Upper lobe of left lung (tissue), 6 donors: ENCODE data around the gene VAV2. TPM values are rescaled to one million over a fixed set of nuclear protein-coding genes. Genes with fewer than 3 reads are reported as not detected.

Experiments
- ATAC-seq, 2 donors: fragments of 200-7000 bp; cut with Tn5 transposase; one replicate each; pipeline ENCODE4 v1.9.1; 2022; ENCODE audit warnings: mild to moderate bottlenecking in 2 of 2, moderate library complexity in 2 of 2; ENCODE audit not compliant: low FRiP score in 2 of 2
- DNase-seq, 2 donors: peaks; one replicate each; pipeline ENCODE4 v3.0.0-alpha.2; 2019 to 2020
- H3K27ac ChIP-seq, 4 donors: fragments of 200-600 bp; sonication (generic); one replicate each; pipeline ENCODE4 v1.5.1; 2016 to 2019
- H3K27me3 ChIP-seq, 4 donors: fragments of 200-600 bp; sonication (generic); one replicate each; pipeline ENCODE4 v1.5.1; 2017 to 2019
- H3K36me3 ChIP-seq, 4 donors: fragments of 200-600 bp; sonication (generic); one replicate each; pipeline ENCODE4 v1.5.1; 2016 to 2019
- H3K4me1 ChIP-seq, 4 donors: fragments of 200-600 bp; sonication (generic); one replicate each; pipeline ENCODE4 v1.5.1; 2018 to 2019
- H3K4me3 ChIP-seq, 4 donors: fragments of 200-600 bp; sonication (generic); one replicate each; pipeline ENCODE4 v1.5.1; 2017 to 2019; ENCODE audit warnings: mild to moderate bottlenecking in 2 of 4, moderate library complexity in 1 of 4
- H3K9me3 ChIP-seq, 4 donors: fragments of 200-600 bp; sonication (generic); one replicate each; pipeline ENCODE4 v1.5.1; 2018 to 2019
- CTCF ChIP-seq, 6 experiments: fragments of 450-650 bp in 4 of 6; fragments of 200-600 bp in 2 of 6; sonication (generic) in 2 of 6; IDR thresholded peaks; one replicate each; pipeline ENCODE4 v1.5.1; 2016 to 2019; ENCODE audit warnings: antibody characterized with exemption in 6 of 6
- EP300 ChIP-seq, 4 donors: sonication (generic); formaldehyde crosslinking; IDR thresholded peaks; one replicate each; pipeline ENCODE4 v1.5.1; 2017; ENCODE audit warnings: antibody characterized with exemption in 4 of 4, control low read depth in 2 of 4
- POLR2A ChIP-seq, 4 donors: fragments of 450-650 bp; IDR thresholded peaks; one replicate each; pipeline ENCODE4 v1.5.1; 2016 to 2017; ENCODE audit warnings: antibody characterized with exemption in 4 of 4, mild to moderate bottlenecking in 2 of 4
- POLR2AphosphoS5 ChIP-seq, 2 donors: sonication (generic); formaldehyde crosslinking; IDR thresholded peaks; one replicate each; pipeline ENCODE4 v1.5.1; 2017; ENCODE audit warnings: antibody characterized with exemption in 2 of 2
- WGBS, 2 donors: methylation state at CpG; one replicate each; pipeline ENCODE4 v1.1.5; 2017 to 2018; 5-methylcytosine and 5-hydroxymethylcytosine counted together
- total RNA-seq, 6 donors: library from RNA; depleted of rRNA in 4 of 6; stranded (reverse); fragments of >200 nt in 4 of 6; gene quantifications; one replicate each; pipeline versions ENCODE4 v1.1.0 to v1.2.1, GENCODE V29; 2016 to 2021
- donor health status: DM: no; HTN: no; CAD: no; lungs with moderate emphysema.
- donor health status: DM: no; HTN: yes; CAD: no; lungs with severe emphysema.

The VAV2 gene
- total RNA-seq, 6 donors from 2014 or later: 12.0 to 38.8 (median 22.0) TPM

DNA sequence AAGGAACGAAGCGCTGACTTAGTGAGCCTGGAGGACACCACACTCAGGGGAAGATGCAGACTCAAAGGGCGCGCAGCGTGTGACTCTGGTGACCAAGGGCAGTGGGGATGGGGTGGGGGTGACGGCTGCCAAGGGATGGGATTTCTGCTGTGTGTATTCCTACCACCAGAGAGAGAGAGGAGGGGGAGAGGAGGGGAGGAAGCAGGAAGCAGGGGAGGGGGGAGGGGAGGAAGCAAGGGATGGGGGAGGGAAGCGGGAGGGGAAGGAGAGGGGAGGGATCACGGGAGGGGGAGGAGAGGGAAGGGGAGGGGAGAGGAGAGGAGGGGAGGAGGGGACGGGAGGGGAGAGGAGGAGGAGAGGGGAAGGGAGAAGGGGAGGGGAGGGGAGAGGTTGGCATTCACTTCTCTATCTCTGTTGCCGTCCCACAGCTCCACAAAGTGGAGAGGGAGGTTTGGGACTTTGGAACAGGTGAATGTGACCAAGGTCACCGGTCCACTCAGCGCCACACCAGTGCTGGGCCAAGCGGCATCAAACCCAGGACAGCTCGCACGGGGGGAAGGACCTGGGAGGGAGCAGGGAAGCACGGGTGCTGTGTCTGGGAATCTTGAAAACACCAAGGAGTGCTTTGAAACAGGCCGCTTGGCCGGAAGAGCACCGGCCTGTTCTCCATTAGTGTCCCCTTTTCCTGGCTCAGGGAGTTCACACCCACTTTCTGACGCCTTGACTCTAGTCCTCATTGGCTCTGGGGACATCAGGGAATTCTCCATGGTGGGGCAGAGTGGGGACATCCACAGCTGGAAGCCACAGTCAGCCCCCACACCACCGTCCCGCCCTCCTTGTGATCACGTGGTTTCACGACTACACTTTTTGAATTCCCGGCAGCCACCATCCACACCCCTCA is 77.4 kb downstream of the VAV2 start:
- Histone ChIP-seq H3K4me3 (no peak overlapping the region), H3K27ac (peak overlapping the region in 2 of 4 donors; percentile 15 to 40), H3K36me3 (no peaks in the 10 kb centered on the region), H3K27me3 (no peaks in the 10 kb centered on the region), H3K9me3 (no peaks in the 10 kb centered on the region), H3K4me1 (peaks cover 20 to 47% (median 24%) of the 10 kb centered on the region in 4 donors)
- TF ChIP-seq POLR2A (IDR thresholded peaks at IDR 0.05) (no peak), EP300 (IDR thresholded peaks at IDR 0.05) (no peak), CTCF (IDR thresholded peaks at IDR 0.05) (no peak), POLR2AphosphoS5 (IDR thresholded peaks at IDR 0.05) (no peak)
- ATAC-seq (no peak), DNase-seq (no peak)
- WGBS, 2 donors: 62 to 67% methylated on average over 20 to 22 of the region's 25 CpGs

DNA sequence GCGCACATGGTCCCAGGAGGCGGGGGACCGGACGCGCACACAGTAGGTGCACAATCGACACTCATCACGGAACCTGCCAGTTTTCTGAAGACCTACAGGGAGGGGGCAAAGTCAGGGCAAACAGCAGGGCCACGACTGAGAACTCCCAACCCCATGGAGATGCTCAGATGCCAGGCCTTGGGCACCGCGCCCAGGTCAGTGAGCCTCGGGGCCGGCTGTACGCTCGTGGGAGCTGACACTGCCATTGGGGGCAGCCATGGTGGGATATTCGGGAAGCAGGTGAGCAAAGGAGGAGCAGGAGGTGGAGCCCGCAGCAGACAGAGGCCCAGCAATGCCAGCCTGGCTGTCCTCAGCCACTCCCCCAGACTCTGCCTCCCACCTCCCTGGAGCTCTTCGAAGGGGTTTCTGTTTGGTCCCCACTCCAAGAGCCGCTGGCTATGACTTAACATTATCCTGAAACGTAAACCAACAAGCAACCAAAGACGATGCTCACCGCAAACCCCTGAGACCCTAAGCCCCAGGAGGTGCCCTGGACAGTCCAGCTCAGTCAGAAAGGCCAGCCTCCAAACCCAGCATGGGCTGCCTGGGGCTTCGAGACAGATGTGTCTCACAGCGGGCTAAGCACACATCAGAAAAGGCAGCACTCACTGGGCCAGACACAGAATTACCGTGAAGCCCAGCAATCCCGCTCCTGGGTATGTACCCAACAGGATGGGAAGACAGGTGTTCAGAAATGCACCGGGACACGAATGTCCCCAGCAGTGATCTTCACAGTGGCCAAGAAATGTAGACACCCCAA is 78.4 kb downstream of the VAV2 start:
- 76 to 78% methylated on average over 25 to 27 of the region's 27 CpGs for WGBS, 2 donors
- TF ChIP-seq CTCF (IDR thresholded peaks at IDR 0.05): no peak
- no peak for TF ChIP-seq EP300 (IDR thresholded peaks at IDR 0.05)
- no peak for TF ChIP-seq POLR2A (IDR thresholded peaks at IDR 0.05)
- no peak for TF ChIP-seq POLR2AphosphoS5 (IDR thresholded peaks at IDR 0.05)
- no peak for DNase-seq
- Histone ChIP-seq H3K27me3 (no peaks in the 10 kb centered on the region), H3K4me1 (peaks cover 14 to 42% (median 20%) of the 10 kb centered on the region in 4 donors), H3K4me3 (no peak overlapping the region), H3K36me3 (no peaks in the 10 kb centered on the region), H3K27ac (no peak overlapping the region), H3K9me3 (no peaks in the 10 kb centered on the region)
- ATAC-seq: no peak

GRCh38 chr9:133910855-133911514 is 81.1 kb downstream of the VAV2 start:
- peaks cover 5 to 31% (median 9%) of the 10 kb centered on the region in 4 donors for H3K4me1 ChIP-seq
- no peak overlapping the region for H3K27ac ChIP-seq
- ATAC-seq: no peak
- H3K4me3 ChIP-seq: peak overlapping the region in 1 of 4 donors; percentile 6
- no peaks in the 10 kb centered on the region for H3K27me3 ChIP-seq
- DNase-seq: peak in 1 of 2 donors; percentile 34
- no peaks in the 10 kb centered on the region for H3K9me3 ChIP-seq
- H3K36me3 ChIP-seq: no peaks in the 10 kb centered on the region
- 73 to 88% methylated on average over 25 of the region's 26 CpGs for WGBS, 2 donors
- TF ChIP-seq EP300 (IDR thresholded peaks at IDR 0.05) (no peak), CTCF (IDR thresholded peaks at IDR 0.05) (no peak), POLR2AphosphoS5 (IDR thresholded peaks at IDR 0.05) (no peak), POLR2A (IDR thresholded peaks at IDR 0.05) (no peak)

GRCh38 chr9:133906932-133907910 is 84.9 kb downstream of the VAV2 start:
- H3K4me3 ChIP-seq: no peak overlapping the region
- ATAC-seq (no peak), DNase-seq (no peak)
- no peaks in the 10 kb centered on the region for H3K36me3 ChIP-seq
- TF ChIP-seq EP300 (IDR thresholded peaks at IDR 0.05) (no peak), POLR2AphosphoS5 (IDR thresholded peaks at IDR 0.05) (no peak), POLR2A (IDR thresholded peaks at IDR 0.05) (no peak), CTCF (IDR thresholded peaks at IDR 0.05) (no peak)
- H3K27me3 ChIP-seq: no peaks in the 10 kb centered on the region
- H3K9me3 ChIP-seq: no peaks in the 10 kb centered on the region
- H3K27ac ChIP-seq: peak overlapping the region in 3 of 4 donors; percentile 23 to 28 (median 27)
- H3K4me1 ChIP-seq: peaks cover 2 to 15% (median 5%) of the 10 kb centered on the region in 4 donors
- 76 to 80% methylated on average over 23 to 27 of the region's 31 CpGs for WGBS, 2 donors
